ENCODE results near the gene MT1G.
"Not testable (repeated sequence)": the region's sequence is repeated elsewhere in the genome, so short reads cannot be mapped to it uniquely, and the experiment has no call there.

- not testable (repeated sequence) for TF ChIP-seq PKNOX1 (IDR thresholded peaks at IDR 0.05); SP1 (IDR thresholded peaks at IDR 0.05); L3MBTL2 (conservative IDR thresholded peaks at IDR 0.05); ARNT (IDR thresholded peaks at IDR 0.05); HDGF (IDR thresholded peaks at IDR 0.05; ENCODE audit: borderline replicate concordance); BHLHE40 (IDR thresholded peaks at IDR 0.05; ENCODE audit: borderline replicate concordance); ZNF384 (IDR thresholded peaks at IDR 0.05); FOXM1 (IDR thresholded peaks at IDR 0.05; ENCODE audit: borderline replicate concordance)
Measured at GRCh38 chr16:56665286-56666261, 2.3 kb downstream of the MT1G start.

Data from HEK293T (cell line).